Measurements from ENCODE around the gene VPREB1.
"Not testable (repeated sequence)": the region's sequence is repeated elsewhere in the genome, so short reads cannot be mapped to it uniquely, and the experiment has no call there.

VPREB1 gene

DNA sequence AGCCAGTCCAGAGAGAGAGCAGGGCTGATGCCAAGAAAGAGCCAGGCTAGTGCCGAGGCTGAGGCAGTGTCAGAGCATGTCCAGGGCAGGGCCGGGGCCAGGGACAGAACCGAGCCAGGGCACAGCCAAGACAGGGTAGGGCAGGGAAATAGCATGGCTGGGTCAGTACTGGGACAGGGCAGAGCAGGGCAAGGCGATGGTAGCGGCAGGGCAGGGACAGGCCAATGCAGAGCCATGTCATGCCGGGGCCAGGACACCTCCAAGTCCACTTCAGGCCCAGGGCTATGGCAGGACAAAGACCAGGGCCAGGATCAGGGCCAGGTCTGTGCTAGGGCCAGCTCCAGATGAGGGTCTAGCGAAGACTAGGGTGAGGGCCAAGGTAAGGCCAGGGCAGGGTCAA lies 48.9 kb downstream of the VPREB1 start:
- not testable (repeated sequence) for DNase-seq (ENCODE audit: low read depth); H3K4me3 ChIP-seq (ENCODE audit: low read depth, low read length)

- DNase-seq (ENCODE audit: low read depth): not testable (repeated sequence)
Observed at GRCh38 chr22:22294641-22295040, 50.1 kb downstream of the VPREB1 start.

More at GRCh38 chr22:22294641-22295040, 50.1 kb downstream of the VPREB1 start:
- not testable (repeated sequence) for H3K4me3 ChIP-seq (ENCODE audit: low read depth, low read length)
